CD14-positive monocyte (primary cell): ENCODE data around the gene CD180. TPM values are rescaled to one million over a fixed set of nuclear protein-coding genes. Genes with fewer than 3 reads are reported as not detected.

Source experiments
- DNase-seq, 3 donors: peaks; one replicate each; pipeline ENCODE4 v3.0.0-alpha.2; 2011 to 2022
- H2AFZ ChIP-seq: 2 replicates; pipeline ENCODE4 v1.6.0; 2012; ENCODE audit warnings: mild to moderate bottlenecking, low read depth, low read length, inconsistent platforms; ENCODE audit not compliant: insufficient read depth, poor library complexity, severe bottlenecking
- H3K27ac ChIP-seq, 2 donors: 1 replicate in 1 of 2; 2 replicates in 1 of 2; pipeline ENCODE4 v1.5.1; 2012 to 2013; ENCODE audit warnings: low read length in 2 of 2, control low read depth in 1 of 2, inconsistent platforms in 1 of 2, low read depth in 1 of 2, mild to moderate bottlenecking in 1 of 2
- H3K27me3 ChIP-seq, 2 donors: one replicate each; pipeline versions ENCODE4 v1.6.0 to v1.6.1; 2011 to 2013; ENCODE audit warnings: low read length in 2 of 2; ENCODE audit not compliant: control insufficient read depth in 2 of 2, insufficient read depth in 2 of 2
- H3K36me3 ChIP-seq, 2 donors: replicated peaks in 1 of 2; 1 replicate in 1 of 2; 2 replicates in 1 of 2; pipeline versions ENCODE4 v1.5.1 to v1.6.1; 2012 to 2013; ENCODE audit warnings: low read length in 2 of 2, control low read depth in 1 of 2, inconsistent platforms in 1 of 2, mild to moderate bottlenecking in 1 of 2; ENCODE audit not compliant: insufficient read depth in 2 of 2, control insufficient read depth in 1 of 2
- H3K4me1 ChIP-seq, 2 donors: 1 replicate in 1 of 2; 2 replicates in 1 of 2; pipeline versions ENCODE4 v1.5.1 to v1.6.1; 2012 to 2013; ENCODE audit warnings: low read length in 2 of 2, control low read depth in 1 of 2, inconsistent platforms in 1 of 2, mild to moderate bottlenecking in 1 of 2, moderate library complexity in 1 of 2; ENCODE audit not compliant: insufficient read depth in 2 of 2, control insufficient read depth in 1 of 2
- H3K4me2 ChIP-seq: replicated peaks from 2 replicates; pipeline ENCODE3; 2012; ENCODE audit warnings: low read length, moderate library complexity, mild to moderate bottlenecking; ENCODE audit not compliant: poor library complexity, severe bottlenecking; ENCODE audit errors: extremely low read depth
- H3K4me3 ChIP-seq, 3 experiments: fragments of 200-600 bp in 1 of 3; sonication (generic) in 1 of 3; replicated peaks in 1 of 3; 1 replicate in 2 of 3; 2 replicates in 1 of 3; pipeline ENCODE4 v1.5.1; 2011 to 2013; ENCODE audit warnings: low read length in 3 of 3, mild to moderate bottlenecking in 3 of 3, control low read depth in 2 of 3, low read depth in 2 of 3, inconsistent platforms in 1 of 3, moderate library complexity in 1 of 3
- H3K79me2 ChIP-seq: 2 replicates; pipeline ENCODE4 v1.6.0; 2012; ENCODE audit warnings: mild to moderate bottlenecking, control low read depth, inconsistent platforms, low read length, moderate library complexity; ENCODE audit not compliant: insufficient read depth
- H3K9ac ChIP-seq: 2 replicates; pipeline ENCODE4 v1.6.0; 2017; ENCODE audit warnings: low read length, mild to moderate bottlenecking; ENCODE audit not compliant: insufficient read depth, poor library complexity, severe bottlenecking
- H3K9me3 ChIP-seq, 2 donors: replicated peaks in 1 of 2; 1 replicate in 1 of 2; 2 replicates in 1 of 2; pipeline versions ENCODE4 v1.5.1 to v1.6.1; 2012 to 2013; ENCODE audit warnings: low read length in 2 of 2, control low read depth in 1 of 2; ENCODE audit not compliant: control insufficient read depth in 1 of 2, insufficient read depth in 1 of 2
- H4K20me1 ChIP-seq: 2 replicates; pipeline ENCODE4 v1.6.0; 2012; ENCODE audit warnings: mild to moderate bottlenecking, low read length, control low read depth, moderate library complexity; ENCODE audit not compliant: insufficient read depth
- H3K27ac Mint-ChIP-seq, 7 donors: one replicate each; pipeline ENCODE4 v1.8.0; 2020; ENCODE audit warnings: mild to moderate bottlenecking in 7 of 7, mixed read lengths in 7 of 7, moderate library complexity in 6 of 7, inconsistent platforms in 2 of 7
- H3K27me3 Mint-ChIP-seq, 3 donors: one replicate each; pipeline ENCODE4 v1.8.0; 2021 to 2022; ENCODE audit warnings: low read depth in 3 of 3, mild to moderate bottlenecking in 3 of 3, mixed read lengths in 3 of 3, moderate library complexity in 3 of 3, inconsistent platforms in 1 of 3
- H3K36me3 Mint-ChIP-seq, 2 donors: one replicate each; pipeline ENCODE4 v1.8.0; 2020; ENCODE audit warnings: mixed read lengths in 2 of 2, inconsistent platforms in 1 of 2, mild to moderate bottlenecking in 1 of 2
- H3K4me1 Mint-ChIP-seq: one replicate; pipeline ENCODE4 v1.8.0; 2020; ENCODE audit warnings: mild to moderate bottlenecking, mixed read lengths
- H3K4me3 Mint-ChIP-seq, 2 donors: one replicate each; pipeline ENCODE4 v1.8.0; 2020; ENCODE audit warnings: mild to moderate bottlenecking in 2 of 2, mixed read lengths in 2 of 2, moderate library complexity in 1 of 2
- H3K9me3 Mint-ChIP-seq, 7 donors: one replicate each; pipeline ENCODE4 v1.8.0; 2020 to 2022; ENCODE audit warnings: mixed read lengths in 7 of 7, mild to moderate bottlenecking in 6 of 7, moderate library complexity in 6 of 7, inconsistent platforms in 2 of 7
- CTCF ChIP-seq: fragments of 200-600 bp; IDR thresholded peaks from one replicate; pipeline ENCODE4 v1.8.0; 2022; ENCODE audit warnings: antibody characterized with exemption, mild to moderate bottlenecking
- WGBS: methylation state at CpG from one replicate; pipeline ENCODE4 v1.1.5; 2013; ENCODE audit warnings: missing lambda C conversion rate; ENCODE audit not compliant: insufficient coverage; 5-methylcytosine and 5-hydroxymethylcytosine counted together
- intact Hi-C, 2 donors: fragments of 100-400 bp; cut with micrococcal nuclease; formaldehyde crosslinking; loops; one replicate each; pipeline versions ENCODE4 v1.15.0 to v1.15.1; 2023
- polyA plus RNA-seq, 3 donors: library from polyadenylated mRNA; depleted of rRNA in 1 of 3; unstranded in 2 of 3; stranded (reverse) in 1 of 3; fragments of 300-500 nt in 2 of 3; fragments of >200 nt in 1 of 3; fragmentation: Illumina TruSeq in 2 of 3; gene quantifications; 1 replicate in 2 of 3; 2 replicates in 1 of 3; pipeline ENCODE4 v1.2.3, GENCODE V29; 2012 to 2021

Gene CD180
- polyA plus RNA-seq, 3 donors: 6.1 to 22.0 (median 11.7) TPM

- Histone ChIP-seq H3K27me3 (no peaks in the 10 kb centered on the region), H3K27ac (no peak overlapping the region), H2AFZ (no peak overlapping the region), H3K9ac (no peak overlapping the region), H3K79me2 (no peaks in the 10 kb centered on the region), H3K4me1 (peaks cover 0 to 6% of the 10 kb centered on the region in 2 donors), H3K36me3 (no peaks in the 10 kb centered on the region), H4K20me1 (no peaks in the 10 kb centered on the region), H3K9me3 (no peaks in the 10 kb centered on the region), H3K4me2 (no peak overlapping the region), H3K4me3 (no peak overlapping the region)
- Mint-ChIP-seq H3K36me3 (no peaks in the 10 kb centered on the region), H3K9me3 (peaks cover 0 to 3% (median 0%) of the 10 kb centered on the region in 7 donors), H3K4me1 (peaks cover 6% of the 10 kb centered on the region), H3K27ac (no peak overlapping the region), H3K27me3 (peaks cover 0 to 2% (median 1%) of the 10 kb centered on the region in 3 donors), H3K4me3 (no peak overlapping the region)
- intact Hi-C loops: no loop called here
- no peak for DNase-seq
- WGBS: 100% methylated on average over 1 of the region's 2 CpGs
- no peak for TF ChIP-seq CTCF
Measured at GRCh38 chr5:67143549-67143948, 53.0 kb downstream of the CD180 start.

DNA sequence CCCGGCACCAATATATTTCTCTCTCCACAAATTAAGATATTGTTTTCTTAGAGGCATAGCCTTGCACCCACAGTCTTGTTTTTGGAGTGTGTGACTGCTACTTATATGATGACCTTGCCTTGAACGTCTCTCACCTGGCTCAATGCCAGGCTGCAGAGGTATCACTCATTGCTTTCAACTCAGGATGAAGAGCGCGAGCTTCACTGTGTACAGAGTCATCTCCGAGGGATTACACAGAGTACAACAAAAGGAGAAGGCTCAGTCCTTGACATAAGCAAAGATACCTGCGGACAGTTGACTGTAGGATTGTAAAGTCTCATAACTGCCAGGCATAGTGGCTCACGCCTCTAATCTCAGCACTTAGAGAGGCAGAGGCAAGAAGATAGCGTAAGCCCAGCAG is 53.8 kb downstream of the CD180 start:
- Histone ChIP-seq H4K20me1 (no peaks in the 10 kb centered on the region), H3K79me2 (no peaks in the 10 kb centered on the region), H3K36me3 (no peaks in the 10 kb centered on the region), H3K27ac (no peak overlapping the region), H3K4me3 (no peak overlapping the region), H3K27me3 (no peaks in the 10 kb centered on the region), H3K9ac (no peak overlapping the region), H3K4me1 (peaks cover 0 to 6% of the 10 kb centered on the region in 2 donors), H3K4me2 (no peak overlapping the region), H3K9me3 (no peaks in the 10 kb centered on the region), H2AFZ (no peak overlapping the region)
- 95% methylated on average over 5 of the region's 8 CpGs for WGBS
- DNase-seq: no peak
- no peak for TF ChIP-seq CTCF
- intact Hi-C loops: no loop called here
- peaks cover 0 to 2% (median 0%) of the 10 kb centered on the region in 3 donors for H3K27me3 Mint-ChIP-seq
- H3K36me3 Mint-ChIP-seq: no peaks in the 10 kb centered on the region
- H3K4me1 Mint-ChIP-seq: peaks cover 5% of the 10 kb centered on the region
- H3K27ac Mint-ChIP-seq: no peak overlapping the region
- H3K4me3 Mint-ChIP-seq: no peak overlapping the region
- H3K9me3 Mint-ChIP-seq: peaks cover 0 to 3% (median 0%) of the 10 kb centered on the region in 7 donors
